Stimulated activated CD8-positive, alpha-beta memory T cell treated with anti-CD3 and anti-CD28 coated beads, Interleukin-4, amount 100 ng/mL, for 48 hours (primary cell): ENCODE data around the gene RAX2.

ENCODE experiments used
- DNase-seq: peaks from one replicate; pipeline ENCODE4 v3.0.0-alpha.2; 2020

RAX2 gene

DNA sequence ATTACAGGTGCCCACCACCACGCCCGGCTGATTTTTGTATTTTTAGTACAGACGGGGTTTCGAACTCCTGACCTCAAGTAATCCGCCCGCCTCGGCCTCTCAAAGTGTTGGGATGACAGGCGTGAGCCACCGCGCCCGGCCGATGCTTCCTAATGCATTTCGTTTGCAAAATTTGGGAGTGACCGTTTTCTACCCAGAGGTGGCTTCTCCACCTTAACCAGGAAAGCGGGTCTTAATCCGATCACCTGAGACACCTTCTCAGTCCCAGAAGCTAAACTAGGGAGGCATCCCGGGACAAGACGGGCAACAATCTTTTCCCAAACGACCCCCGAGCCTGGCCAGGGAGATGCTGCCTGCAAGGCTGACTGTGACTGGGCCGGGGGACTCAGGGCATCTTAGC lies 29.0 kb upstream of the RAX2 start:
- DNase-seq, result no peak

DNA sequence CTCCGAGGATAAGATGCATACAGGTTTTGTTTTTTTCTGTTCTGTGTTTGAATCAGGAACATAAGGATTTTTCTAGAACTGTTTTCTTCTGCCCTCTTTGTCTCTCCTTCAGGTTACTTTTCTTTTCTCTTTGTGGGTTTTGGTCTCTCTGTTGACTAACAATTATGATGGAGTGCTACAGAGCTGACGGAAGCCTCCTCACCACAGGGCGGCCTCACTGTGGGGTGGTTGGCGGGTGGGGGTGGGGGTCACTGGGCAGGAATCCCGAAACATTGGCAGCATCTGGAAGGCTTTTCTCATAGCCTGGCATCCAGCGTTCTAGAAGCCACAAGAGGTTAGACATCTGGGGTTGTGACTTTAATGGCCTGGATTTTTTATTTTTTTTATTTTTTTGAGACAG lies 26.1 kb upstream of the RAX2 start:
- DNase-seq, result no peak

DNA sequence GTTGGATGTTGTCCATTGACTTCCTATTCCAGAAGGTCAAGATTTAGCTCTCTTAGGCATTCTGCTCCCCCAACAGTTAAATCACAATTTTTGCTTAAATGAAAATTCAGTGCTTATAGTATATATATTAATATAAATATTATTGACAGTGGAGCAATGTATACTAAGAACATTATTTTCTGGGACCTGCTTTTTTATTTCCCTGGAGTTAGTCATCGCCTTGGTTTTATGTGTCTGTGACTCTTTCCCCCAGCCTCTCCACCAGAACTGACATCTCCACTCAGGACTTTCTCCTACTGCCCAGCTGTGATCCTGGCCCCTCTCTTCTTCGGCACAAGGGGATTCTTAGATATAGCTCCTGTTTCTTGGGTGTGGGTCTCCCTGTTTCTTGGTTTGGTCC lies 24.3 kb upstream of the RAX2 start:
- no peak for DNase-seq

DNA sequence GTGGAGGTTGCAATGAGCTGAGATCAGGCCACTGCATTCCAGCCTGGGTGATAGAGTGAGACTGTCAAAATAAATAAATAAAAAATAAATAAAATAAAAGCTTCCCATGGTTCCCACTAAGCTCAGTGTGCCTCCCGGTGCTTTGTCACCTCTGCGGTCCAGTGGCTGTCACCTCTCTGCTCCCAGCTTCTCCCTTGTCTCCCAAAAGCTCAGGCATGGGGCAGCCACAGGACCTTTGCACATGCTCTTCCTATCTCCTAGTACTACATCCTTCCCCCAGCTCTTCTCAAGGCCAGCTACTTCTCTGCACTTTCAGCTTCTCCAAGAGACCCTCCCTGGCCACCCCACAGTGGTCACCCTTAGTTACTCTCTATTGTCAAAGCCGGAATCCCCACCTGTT lies 21.8 kb upstream of the RAX2 start:
- no peak for DNase-seq

DNA sequence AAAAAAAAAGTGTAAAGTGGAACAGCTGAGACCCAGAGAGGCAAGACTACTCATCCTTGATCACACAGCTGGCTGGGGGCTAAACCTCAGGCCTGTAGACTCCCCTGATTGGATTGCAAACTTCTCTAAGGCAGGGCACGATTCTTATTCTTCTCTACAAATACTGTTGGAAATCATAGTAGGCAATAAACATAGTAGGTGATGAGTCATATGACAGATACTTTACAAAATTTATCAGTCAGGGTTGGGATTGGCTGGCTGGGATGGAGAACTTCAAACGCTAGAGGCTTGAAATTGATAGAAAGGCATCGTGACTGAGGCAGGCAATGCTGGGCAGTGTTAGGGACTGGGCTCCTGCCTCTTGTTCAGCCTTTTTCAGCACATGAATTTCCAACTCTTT lies 20.1 kb upstream of the RAX2 start:
- DNase-seq, result no peak

DNA sequence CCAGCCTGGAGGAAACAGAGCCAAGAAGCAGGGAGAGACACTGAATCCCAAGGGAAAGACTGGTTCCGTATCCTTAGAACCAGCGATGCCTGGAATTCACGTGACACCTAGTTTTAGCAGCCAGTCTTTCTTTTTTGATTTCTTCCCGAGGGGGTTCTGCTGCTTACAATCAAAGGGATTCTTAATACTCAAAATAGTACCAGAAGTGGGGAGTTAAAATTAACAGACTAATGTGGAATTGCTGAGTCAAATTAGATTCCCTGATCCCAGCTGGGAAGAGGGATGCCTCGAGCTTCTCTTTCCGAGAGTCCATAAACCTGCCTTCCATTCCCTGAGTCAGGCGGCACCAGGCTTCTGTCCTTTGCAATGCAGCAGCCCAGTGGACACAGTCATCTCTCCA lies 18.9 kb upstream of the RAX2 start:
- no peak for DNase-seq

DNA sequence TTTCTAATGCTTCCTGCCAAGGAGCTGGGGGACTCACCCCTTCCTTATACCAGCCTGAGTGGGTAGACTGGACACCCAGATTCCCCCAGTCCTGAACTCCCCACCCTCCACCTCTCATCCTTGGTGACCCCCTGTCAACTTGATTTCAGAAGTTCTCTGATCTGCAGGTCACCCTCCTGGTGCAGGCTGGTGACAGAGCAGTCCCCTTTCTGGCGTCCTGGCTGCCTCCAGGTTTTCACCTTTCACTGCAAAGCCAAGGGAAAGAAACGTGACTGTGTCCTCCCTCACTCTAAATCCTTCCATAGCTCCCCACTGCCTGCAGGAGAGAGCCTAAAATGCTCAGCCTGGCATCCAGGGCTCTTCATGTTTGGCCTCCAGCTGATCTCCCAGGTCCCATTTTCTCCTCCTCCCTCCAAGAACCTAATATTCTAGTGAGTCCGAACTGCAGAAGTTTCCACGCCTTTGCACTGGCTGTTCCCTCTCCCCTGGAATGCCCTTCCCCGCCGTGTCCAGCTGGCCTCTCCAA lies 18.2 kb upstream of the RAX2 start:
- DNase-seq, result no peak

DNA sequence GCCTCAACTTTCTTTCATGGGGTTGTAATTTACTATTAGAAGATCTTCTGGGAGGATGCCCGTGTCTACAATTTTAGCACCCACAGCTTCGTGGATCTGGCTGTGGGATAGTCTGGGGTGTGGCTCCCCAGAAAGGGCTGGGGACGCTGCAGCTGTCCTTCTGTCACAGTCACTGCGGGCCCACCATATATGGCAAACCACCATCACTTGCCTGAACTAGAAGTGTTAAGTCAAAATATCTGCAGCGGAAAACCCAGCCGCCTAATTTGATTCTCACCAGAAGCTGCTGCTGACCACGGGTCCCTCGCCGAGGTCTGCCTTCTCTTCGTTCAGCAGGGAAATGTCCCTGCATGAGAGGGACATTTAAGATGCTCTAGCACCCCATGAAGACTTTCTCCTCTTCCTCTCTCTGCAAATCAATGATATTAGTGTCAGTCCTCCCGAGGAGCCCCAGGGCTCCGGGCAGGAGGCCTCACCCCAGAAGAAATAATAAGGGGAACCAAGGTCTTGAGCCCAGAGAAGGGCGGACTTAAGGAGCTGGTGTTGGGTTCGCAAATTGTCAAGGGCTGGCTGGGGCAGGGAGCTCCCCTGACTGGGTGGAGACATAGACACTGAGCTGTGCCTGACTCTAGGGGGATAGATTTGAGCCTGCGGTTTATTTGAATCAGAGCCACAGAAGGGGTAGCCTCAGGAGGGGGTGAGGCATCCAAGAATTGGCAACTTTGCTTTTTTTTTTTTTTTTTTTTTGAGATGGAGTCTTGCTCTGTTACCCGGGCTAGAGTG lies 17.2 kb upstream of the RAX2 start:
- DNase-seq, result no peak

DNA sequence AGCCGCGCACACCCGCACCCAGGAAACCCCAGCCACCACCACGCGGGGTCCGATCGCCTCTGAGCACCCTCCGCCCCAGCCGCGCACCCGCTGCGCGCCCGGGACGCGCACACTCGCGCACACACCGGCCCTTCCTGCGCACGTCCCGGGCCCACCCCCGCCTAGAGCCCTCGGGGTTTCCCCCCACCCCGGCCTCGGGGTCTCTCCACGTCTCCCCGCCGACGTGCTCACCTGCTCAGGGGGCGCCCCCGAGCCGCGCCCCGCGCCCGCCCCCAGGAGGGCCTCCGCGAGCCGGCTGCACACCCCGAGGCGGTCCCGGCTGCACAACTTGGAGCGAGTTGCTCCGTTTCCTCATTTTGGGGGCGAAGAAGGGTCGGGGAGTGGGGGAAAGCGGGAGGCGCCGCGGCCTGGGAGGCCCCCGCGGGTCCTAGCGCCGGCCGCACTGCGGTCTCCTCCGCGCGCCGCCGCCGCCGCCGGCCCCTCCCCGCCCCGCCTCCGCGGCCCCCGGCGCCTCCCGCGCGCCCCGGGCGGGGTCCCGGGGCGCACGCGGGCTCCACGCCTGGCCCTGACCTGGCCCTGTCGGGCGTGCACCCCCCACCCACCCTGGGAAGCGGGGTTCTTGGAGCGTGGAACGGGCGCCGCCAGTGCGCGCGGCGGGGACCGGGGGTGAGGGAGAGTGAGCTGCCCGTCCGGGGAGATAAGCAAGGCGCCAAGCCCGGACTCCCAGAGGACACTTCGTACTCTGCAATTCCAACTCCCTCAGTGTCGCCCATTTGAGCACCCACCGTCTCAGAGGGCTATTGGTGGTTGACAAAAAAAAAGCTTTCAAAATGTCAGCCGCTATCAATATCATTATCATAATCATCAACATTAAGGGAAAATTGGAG lies 14.2 kb upstream of the RAX2 start, which contains the start of gene MATK:
Gene MATK, minus strand, starts transcription at position 444 of the 887 bp plus-strand sequence. CDS start 1,246 bp downstream, outside the sequence.
- peak; percentile 37 for DNase-seq

DNA sequence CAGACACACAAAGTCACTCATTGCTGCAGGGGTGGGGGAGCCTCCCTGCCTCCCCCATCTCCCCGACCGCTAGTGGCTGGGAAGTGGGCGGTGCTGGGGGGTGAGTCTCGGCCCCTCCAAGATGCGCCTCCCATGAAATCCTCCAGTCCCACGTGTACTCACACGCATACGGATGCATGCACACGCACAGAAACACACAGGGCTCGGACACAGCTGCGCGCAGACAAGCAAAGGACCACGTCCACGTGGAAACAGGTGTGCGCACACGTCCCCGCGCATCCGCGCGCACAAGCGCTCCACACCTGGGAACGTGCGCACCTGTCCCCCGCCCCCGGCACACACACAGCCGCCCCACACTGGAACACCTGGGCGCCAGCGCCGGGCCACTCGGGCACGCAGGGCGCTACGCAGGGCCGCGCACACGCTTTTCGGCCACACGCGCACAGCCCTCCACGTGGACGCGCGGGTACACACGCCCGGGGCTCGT lies 13.5 kb upstream of the RAX2 start:
- DNase-seq, result peak; percentile 53

DNA sequence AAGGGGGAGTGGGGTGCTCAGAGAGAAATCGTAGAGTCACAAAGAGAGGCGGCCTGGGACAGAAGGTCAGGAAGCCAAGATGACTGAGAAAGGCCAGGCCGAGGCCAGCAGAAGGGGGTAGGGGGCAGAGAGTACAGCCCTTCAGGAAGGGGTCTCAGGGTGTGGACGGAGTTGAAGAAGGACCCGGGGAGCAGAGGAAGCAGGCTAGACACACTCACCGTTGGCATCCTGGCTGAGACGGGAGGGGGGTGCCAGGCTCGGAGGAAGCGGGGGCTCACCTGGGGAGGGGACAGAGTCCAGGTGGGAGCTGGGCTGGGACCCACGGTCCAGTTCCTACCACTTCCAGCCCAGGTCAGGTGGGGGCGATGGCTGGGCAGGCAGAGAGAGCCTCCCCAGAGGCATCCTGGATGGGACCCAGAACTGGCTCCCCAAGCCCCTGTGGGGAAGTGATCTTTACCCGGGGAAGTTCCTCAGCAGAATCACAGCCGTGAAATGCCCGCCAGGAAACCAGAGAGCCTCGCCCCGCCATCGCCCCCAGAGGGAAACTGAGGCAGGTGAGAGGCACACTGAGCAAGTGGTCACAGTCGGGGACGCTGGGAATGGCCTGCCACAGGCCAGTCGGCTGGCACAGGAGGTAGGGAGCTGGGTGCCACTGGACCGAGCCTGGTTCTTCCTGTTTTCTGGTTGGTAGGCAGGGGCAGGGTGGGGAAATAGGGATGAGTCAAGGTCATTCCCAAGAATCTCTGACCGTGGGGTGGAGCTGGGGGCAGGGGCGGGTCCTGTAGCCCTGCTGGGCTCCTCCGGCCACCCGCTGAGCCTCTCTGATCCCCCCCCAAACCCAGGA lies 12.8 kb upstream of the RAX2 start:
- no peak for DNase-seq

DNA sequence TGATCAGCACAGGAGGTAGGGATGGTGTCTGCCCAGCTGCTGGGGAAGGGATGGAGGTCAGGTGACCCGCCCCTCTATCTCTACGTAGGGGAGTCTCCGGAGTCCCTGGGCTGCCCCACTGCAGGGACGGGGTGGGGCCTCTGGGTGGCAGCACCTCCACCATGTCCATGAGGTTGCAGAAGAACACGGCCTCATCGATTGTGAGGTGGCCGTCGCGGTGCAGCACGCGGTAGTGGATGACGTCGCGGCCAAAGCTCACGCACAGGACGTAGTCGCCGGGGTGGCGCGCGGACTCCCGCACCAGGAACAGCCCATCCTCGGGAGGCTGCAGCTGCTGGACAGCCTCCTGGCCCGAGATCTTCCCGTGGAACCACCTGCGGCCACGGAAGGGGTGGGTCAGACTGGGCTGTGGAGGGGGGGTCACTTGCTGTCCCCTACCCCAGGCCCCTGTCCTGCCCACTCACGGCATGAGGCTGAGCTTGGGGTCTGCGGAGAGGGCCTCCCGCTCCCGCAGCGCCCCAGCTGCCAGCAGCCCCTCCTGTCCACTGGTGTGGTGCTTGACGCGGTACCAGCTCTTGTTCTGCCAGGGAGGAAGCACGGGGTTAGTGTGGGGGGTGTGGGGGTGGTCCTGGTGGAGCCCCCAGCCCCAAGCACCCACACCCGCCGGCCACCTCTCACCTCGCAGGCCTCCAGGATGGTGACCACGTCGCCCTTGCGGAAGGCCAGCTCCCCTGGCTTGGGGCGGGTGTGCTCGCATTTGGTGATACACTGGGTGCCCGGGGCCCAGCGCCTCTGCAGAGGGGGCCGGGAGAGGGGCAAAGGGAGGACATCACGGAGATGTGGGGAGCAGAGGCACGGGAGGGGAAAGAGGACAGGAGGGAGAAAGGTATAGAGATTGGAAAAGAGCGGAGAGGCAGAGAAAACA lies 11.9 kb upstream of the RAX2 start:
- DNase-seq, result peak; percentile 69

DNA sequence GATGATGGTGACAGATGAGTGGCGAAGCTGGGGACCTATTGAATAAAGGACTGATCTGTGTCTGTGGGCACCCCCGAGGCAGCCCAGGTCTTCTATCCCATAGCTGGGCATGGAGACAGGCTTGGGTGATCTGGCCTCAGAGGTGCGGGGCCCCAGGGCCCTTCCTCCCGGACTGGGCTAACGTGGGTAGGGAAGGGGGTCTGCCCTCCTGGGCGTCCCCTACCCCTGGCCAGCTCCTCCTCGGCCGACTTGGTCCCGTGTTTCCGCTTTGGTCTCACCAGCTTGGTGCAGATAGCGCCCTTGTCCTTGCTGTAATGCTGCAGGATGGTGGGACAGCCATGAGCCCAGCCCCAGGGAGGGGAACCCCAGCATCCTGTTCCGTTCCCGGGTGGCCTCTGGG lies 10.9 kb upstream of the RAX2 start:
- no peak for DNase-seq

DNA sequence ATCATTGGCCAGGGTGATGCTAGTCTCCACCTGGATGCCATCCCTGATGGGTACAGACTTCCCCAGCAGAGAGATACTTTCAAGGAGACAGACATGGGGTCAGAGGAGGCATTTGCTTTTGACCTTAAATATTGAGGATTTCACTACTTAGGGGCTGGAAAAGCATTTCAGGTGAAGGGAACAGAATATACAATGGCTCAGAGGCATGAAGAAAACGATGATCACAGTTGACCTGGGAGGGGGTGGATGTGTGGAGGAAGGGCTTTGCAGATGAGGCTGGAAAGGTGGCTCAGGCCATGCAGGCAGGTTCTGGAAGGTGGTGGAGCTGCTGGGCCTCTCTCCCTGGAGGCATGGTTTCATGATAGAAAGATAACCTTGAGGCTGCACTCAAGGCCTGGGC lies 10.3 kb upstream of the RAX2 start:
- DNase-seq, result no peak

DNA sequence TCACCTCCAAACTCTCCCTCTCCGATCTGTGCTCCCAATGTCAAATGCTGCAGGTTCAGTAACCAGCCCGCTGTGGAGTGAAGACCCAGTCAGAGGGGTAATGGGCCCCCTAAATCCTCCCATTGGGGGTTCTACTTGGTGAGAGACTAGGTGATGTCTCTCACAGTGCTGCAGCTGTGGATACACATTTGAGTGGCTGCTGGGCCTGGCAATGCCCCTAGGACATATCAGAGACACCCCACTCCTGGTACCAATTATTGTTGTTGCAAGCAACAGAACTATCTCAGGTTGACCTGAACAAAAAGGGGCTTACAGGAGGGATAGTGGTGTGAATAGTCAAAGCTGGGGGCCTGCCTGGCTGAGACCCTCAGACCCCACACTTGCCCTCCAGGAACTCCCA lies 9.6 kb upstream of the RAX2 start:
- no peak for DNase-seq

DNA sequence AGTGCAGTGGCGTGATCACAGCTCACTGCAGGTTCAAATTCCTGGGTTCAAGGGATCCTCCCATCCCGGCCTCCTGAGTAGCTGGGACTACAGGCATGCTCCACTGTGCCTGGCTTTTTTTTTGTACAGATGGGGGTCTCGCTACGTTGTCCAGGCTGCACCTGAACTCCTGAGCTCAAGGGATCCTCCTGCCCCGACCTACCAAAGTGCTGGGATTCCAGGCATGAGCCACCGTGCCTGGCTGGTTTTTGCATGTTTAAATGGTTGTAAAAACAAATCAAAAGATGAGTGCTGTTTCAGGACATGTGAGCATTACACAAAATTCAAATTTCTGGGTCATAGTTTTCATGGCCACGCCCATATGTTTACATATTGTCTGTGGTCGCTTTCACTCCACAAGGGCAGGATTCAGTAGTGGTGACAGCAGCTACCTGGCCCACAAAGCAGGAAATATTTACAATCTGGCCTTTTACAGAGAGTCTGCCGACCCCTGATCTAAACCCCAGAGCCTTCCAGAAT lies 8.8 kb upstream of the RAX2 start:
- DNase-seq, result no peak

DNA sequence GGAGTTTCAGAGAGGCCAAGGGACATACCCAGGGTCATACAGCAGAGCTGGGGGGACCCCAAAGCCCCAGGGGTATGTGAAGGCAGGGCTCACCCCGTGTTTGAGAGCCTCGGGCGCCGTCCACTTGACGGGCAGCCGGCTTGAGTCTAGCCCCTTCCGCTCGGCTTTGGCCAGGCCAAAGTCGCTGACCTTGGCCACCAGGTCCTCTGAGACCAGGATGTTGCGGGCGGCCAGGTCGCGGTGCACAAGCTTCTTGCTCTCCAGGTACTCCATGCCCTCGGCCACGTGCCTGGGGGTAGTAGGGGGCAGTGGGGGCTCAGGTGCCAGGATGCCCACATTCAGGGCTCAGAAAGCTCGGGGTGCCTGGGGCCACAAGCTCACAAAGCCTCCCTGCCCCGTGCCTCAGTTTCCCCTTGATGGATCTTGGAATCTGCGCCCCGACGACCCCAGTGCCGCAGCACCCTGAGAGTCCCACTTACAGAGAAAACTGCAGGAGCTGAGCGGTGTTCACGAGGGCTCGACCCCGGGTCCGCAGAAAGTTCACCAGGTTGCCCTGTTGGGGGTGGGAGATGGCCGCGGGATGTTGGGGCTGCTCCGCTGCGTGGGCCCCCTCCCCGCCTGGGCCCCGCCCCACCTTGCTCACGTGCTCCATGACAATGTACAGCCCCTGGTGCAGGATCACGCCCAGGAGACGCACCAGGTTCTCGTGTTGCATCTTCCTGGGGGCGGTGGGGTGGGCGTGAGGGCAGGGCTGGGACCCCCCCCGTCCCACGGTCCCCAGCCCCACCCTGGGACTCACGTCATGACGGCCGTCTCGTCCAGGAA lies 7.1 kb upstream of the RAX2 start:
- no peak for DNase-seq

DNA sequence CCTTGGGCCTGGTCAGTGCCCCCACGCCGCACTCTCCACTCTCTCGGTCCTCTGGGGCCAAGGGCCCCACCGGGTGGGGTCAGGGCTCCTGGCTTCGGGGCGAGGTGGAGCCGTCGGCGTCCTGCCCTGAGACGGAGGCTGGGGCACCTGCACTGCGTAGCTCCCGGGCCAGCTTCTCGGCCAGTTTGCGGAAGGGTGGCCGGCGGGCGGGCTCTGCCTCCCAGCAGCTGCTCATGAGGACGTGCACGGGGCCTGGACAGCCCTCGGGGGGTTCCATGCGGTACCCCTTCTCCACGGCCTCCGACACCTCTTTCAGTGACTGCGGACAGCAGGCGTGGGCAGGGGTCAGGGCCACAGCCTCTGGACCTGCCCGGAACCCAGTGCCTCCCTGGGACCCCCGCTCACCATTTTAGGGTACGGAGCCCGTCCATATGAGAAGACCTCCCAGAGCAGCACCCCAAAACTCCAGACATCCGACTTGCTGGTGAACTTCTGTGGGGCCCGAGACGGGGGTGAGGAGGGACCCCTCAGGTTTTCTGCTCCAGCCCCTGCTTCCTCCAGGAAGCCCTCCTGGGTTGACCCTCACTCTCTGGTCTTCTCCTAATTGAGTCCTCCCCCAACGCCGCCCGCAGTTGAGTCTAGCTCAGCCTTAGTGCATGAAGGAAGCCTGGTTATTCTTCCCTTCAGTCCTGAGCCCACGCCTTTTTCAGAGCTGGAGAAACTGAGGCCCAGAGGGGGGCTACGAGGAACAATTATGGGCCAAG lies 6.3 kb upstream of the RAX2 start:
- DNase-seq, result no peak

DNA sequence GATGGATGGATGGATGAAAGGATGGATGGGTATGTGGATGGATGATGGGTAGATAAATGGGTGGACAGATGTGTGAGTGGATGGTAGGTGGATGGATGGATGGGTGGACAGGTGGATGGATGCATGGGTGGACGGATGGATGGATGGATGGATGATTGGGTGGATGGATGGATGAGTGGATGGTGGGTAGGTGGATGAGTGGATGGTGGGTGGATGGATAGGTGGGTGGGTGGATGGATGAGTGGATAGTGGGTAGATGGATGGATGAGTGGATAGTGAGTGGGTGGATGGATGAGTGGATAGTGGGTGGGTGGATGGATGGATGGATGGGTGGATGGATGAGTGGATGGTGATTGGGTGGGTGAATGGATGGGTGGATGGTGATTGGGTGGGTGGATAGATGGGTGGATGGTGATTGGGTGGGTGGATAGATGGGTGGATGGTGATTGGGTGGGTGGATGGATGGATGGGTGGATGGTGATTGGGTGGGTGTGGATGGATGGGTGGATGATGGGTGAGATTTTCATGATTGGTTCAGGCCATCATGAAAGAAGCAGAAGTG lies 4.5 kb upstream of the RAX2 start:
- DNase-seq, result no peak
